Endothelial cell of umbilical vein (primary cell): ENCODE measurements around the gene AMFR. TPM values are rescaled to one million over a fixed set of nuclear protein-coding genes. Genes with fewer than 3 reads are reported as not detected.

ENCODE experiments used
- BruUV-seq: library from RNA; stranded (reverse); fragments of 400-500 nt; replicated peaks from 2 replicates; lab custom pipeline; 2021; lab: Mats Ljungman, UMichigan
- CTCF ChIA-PET: fragments of 300-600, 350-600 bp; sonication (Branson Sonifier 250); formaldehyde crosslinking; loops from one replicate; lab custom pipeline; 2021; ENCODE audit warnings: antibody characterized with exemption, inconsistent platforms; lab: Charles Lee
- POLR2A ChIA-PET: fragments of 300-600, 350-600 bp; sonication (Branson Sonifier 250); formaldehyde crosslinking; loops from one replicate; lab custom pipeline; 2021; ENCODE audit warnings: antibody characterized with exemption, inconsistent platforms; lab: Charles Lee
- DNase-seq: peaks from one replicate; pipeline ENCODE4 v3.0.0-alpha.2; 2011; ENCODE audit warnings: low read depth, low spot score
- FAIRE-seq: peaks from 2 replicates; lab custom pipeline; 2011; peaks lifted over from hg19 to GRCh38; lab: Jason Lieb, UNC
- H2AFZ ChIP-seq: 2 replicates; pipeline ENCODE4 v1.6.0; 2012; ENCODE audit warnings: low read depth, low read length, control low read depth, inconsistent platforms
- H3K27ac ChIP-seq: 2 replicates; pipeline ENCODE4 v1.5.1; 2011; ENCODE audit warnings: low read depth, mild to moderate bottlenecking, control low read depth, low read length, moderate library complexity; ENCODE audit not compliant: insufficient read depth
- H3K27me3 ChIP-seq, 2 experiments: 2 replicates each; pipeline versions ENCODE4 v1.6.0 to v1.6.1; 2011; ENCODE audit warnings: low read length in 2 of 2, mixed read lengths in 1 of 2; ENCODE audit not compliant: control insufficient read depth in 2 of 2, insufficient read depth in 2 of 2
- H3K36me3 ChIP-seq, 2 experiments: 2 replicates in 1 of 2; 3 replicates in 1 of 2; pipeline ENCODE4 v1.5.1; 2011; ENCODE audit warnings: low read length in 2 of 2, mild to moderate bottlenecking in 1 of 2, moderate library complexity in 1 of 2; ENCODE audit not compliant: control insufficient read depth in 2 of 2, insufficient read depth in 2 of 2; ENCODE audit errors: extremely low read depth in 1 of 2
- H3K4me1 ChIP-seq: 3 replicates; pipeline ENCODE4 v1.5.1; 2011; ENCODE audit warnings: mild to moderate bottlenecking, low read length; ENCODE audit not compliant: control insufficient read depth, insufficient read depth; ENCODE audit errors: extremely low read depth
- H3K4me2 ChIP-seq: 2 replicates; pipeline ENCODE4 v1.6.1; 2011; ENCODE audit warnings: low read length, control low read depth, mixed read lengths; ENCODE audit not compliant: insufficient read depth
- H3K4me3 ChIP-seq, 3 experiments: fragments of 200-600 bp in 1 of 3; sonication (generic), shearing (Covaris generic) in 1 of 3; replicated peaks in 1 of 3; 2 replicates each; pipeline ENCODE4 v1.5.1; 2011 to 2016; ENCODE audit warnings: control low read depth in 3 of 3, low read length in 3 of 3, mild to moderate bottlenecking in 2 of 3, inconsistent platforms in 1 of 3, low read depth in 1 of 3, moderate library complexity in 1 of 3; ENCODE audit not compliant: insufficient read depth in 1 of 3
- H3K79me2 ChIP-seq: 2 replicates; pipeline ENCODE4 v1.6.0; 2012; ENCODE audit warnings: low read length, inconsistent platforms; ENCODE audit not compliant: control insufficient read depth, insufficient read depth
- H3K9ac ChIP-seq: replicated peaks from 2 replicates; pipeline ENCODE3; 2011; ENCODE audit warnings: low read length, control low read depth; ENCODE audit not compliant: insufficient read depth; ENCODE audit errors: extremely low read depth
- H3K9me1 ChIP-seq: replicated peaks from 3 replicates; pipeline ENCODE4 v1.6.0; 2011; ENCODE audit warnings: mild to moderate bottlenecking, low read length; ENCODE audit not compliant: control insufficient read depth, insufficient read depth; ENCODE audit errors: extremely low read depth
- H3K9me3 ChIP-seq: replicated peaks from 2 replicates; pipeline ENCODE4 v1.5.1; 2012; ENCODE audit warnings: low read length, inconsistent platforms; ENCODE audit not compliant: control insufficient read depth, insufficient read depth
- H4K20me1 ChIP-seq: replicated peaks from 2 replicates; pipeline ENCODE3; 2011; ENCODE audit warnings: mild to moderate bottlenecking, low read length; ENCODE audit not compliant: control insufficient read depth, insufficient read depth; ENCODE audit errors: extremely low read depth
- EZH2 ChIP-seq: IDR thresholded peaks from 2 replicates; pipeline ENCODE4 v1.6.1; 2012; ENCODE audit warnings: borderline replicate concordance, low read depth, mild to moderate bottlenecking, moderate library complexity, low read length, inconsistent platforms; ENCODE audit not compliant: severe bottlenecking
- FOS ChIP-seq: IDR thresholded peaks from 2 replicates; pipeline ENCODE4 v1.6.1; 2011; ENCODE audit warnings: mild to moderate bottlenecking, low read length, moderate library complexity, borderline replicate concordance; ENCODE audit not compliant: insufficient read depth
- GATA2 ChIP-seq: IDR thresholded peaks from 2 replicates; pipeline ENCODE4 v1.7.0; 2011; ENCODE audit warnings: low read depth, mild to moderate bottlenecking, moderate library complexity, mixed read lengths, low read length; ENCODE audit not compliant: insufficient read length, insufficient read depth
- JUN ChIP-seq: IDR thresholded peaks from 2 replicates; pipeline ENCODE4 v1.6.1; 2011; ENCODE audit warnings: borderline replicate concordance, low read depth; ENCODE audit not compliant: insufficient read length, insufficient read depth
- MYC ChIP-seq: IDR thresholded peaks from one replicate; pipeline ENCODE4 v1.6.1; 2011; ENCODE audit warnings: mild to moderate bottlenecking, low read depth, low read length
- POLR2A ChIP-seq: IDR thresholded peaks from 2 replicates; pipeline ENCODE4 v1.6.1; 2012; ENCODE audit warnings: low read depth, mild to moderate bottlenecking, control low read depth, low read length
- POLR2AphosphoS5 ChIP-seq: IDR thresholded peaks from 2 replicates; pipeline ENCODE4 v1.6.1; 2012; ENCODE audit warnings: low read depth, mild to moderate bottlenecking, control low read depth, low read length, moderate library complexity; ENCODE audit not compliant: insufficient read depth
- dilution Hi-C: fragments of 300-500 bp; cut with MboI; formaldehyde crosslinking; loops from one replicate; pipeline ENCODE4 v1.15.0; 2019; ENCODE audit warnings: low sequenced_read_pairs; ENCODE audit not compliant: extremely low pct_ligation_motif_present
- intact Hi-C: fragments of 100-400 bp; cut with micrococcal nuclease; formaldehyde crosslinking; loops from one replicate; pipeline ENCODE4 v1.10.0; 2022
- polyA plus RNA-seq, 4 experiments: library from polyadenylated mRNA; depleted of rRNA in 3 of 4; stranded (reverse) in 3 of 4; unstranded in 1 of 4; fragments of >200 nt; gene quantifications; 2 replicates each; pipeline versions ENCODE4 v1.2.1 to v1.2.3, GENCODE V29; 2011 to 2012; ENCODE audit warnings: missing spikeins in 1 of 4
- total RNA-seq: library from RNA; stranded (reverse); gene quantifications from 2 replicates; pipeline ENCODE4 v1.2.3, GENCODE V29; 2021
- TF ChIP-seq, protein P1 (sequence below), 2 donors: IDR thresholded peaks; 1 replicate in 1 of 2; 2 replicates in 1 of 2; pipeline ENCODE4 v1.5.1; 2011; ENCODE audit warnings: low read length in 2 of 2, mild to moderate bottlenecking in 2 of 2, moderate library complexity in 2 of 2, control low read depth in 1 of 2, inconsistent platforms in 1 of 2, low read depth in 1 of 2; ENCODE audit not compliant: insufficient read depth in 1 of 2; ENCODE audit errors: extremely low read depth in 1 of 2
- TF ChIP-seq, protein P2 (sequence below): IDR thresholded peaks from 2 replicates; pipeline ENCODE4 v1.6.1; 2011; ENCODE audit not compliant: insufficient read depth, insufficient read length

The AMFR gene
- total and polyA plus RNA-seq, 2 donors (not counting 3 experiments of a cell fraction or from before 2014, with no cell fraction given), result 66.5 to 71.7 TPM

DNA sequence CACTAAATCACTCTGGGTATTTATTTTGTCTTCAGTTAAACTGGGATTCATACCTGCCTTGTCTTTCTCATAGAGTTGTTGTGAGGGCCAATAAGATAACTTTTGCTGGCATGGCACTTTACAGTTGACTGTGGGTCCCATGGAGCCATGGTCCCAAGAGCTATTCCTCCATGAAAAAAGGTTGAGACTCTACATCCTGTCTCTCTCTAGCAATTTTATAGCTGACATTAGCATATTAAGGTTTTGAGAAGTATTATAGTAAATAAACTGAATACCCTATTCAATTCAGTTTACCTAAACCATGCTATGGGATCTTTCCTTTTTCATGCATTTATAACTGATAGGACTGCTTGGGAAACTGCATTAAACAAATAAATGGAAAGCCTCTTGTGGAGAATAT, 43.5 kb upstream of the AMFR start:
- no TSS peak for BruUV-seq
- no peak overlapping the region for H3K27ac ChIP-seq
- FAIRE-seq (no peak), DNase-seq (no peak)
- no peak overlapping the region for H3K4me3 ChIP-seq
- no peaks in the 10 kb centered on the region for H3K79me2 ChIP-seq
- no peaks in the 10 kb centered on the region for H3K9me3 ChIP-seq
- no peak overlapping the region for H2AFZ ChIP-seq
- peaks cover 23 to 41% of the 10 kb centered on the region in 2 experiments for H3K36me3 ChIP-seq
- CTCF ChIA-PET, result interaction anchor here (1.0 kb wide), 1 partner anchor 8 kb away, joined by 3 read pairs; no protein-coding TSS in a partner anchor
- no peaks in the 10 kb centered on the region for H4K20me1 ChIP-seq
- intact Hi-C loops, result no loop called here
- no peaks in the 10 kb centered on the region for H3K27me3 ChIP-seq
- dilution Hi-C loops, result no loop called here
- POLR2A ChIA-PET, result no interaction called here
- H3K4me1 ChIP-seq, result no peaks in the 10 kb centered on the region
- TF ChIP-seq, protein P1, sequence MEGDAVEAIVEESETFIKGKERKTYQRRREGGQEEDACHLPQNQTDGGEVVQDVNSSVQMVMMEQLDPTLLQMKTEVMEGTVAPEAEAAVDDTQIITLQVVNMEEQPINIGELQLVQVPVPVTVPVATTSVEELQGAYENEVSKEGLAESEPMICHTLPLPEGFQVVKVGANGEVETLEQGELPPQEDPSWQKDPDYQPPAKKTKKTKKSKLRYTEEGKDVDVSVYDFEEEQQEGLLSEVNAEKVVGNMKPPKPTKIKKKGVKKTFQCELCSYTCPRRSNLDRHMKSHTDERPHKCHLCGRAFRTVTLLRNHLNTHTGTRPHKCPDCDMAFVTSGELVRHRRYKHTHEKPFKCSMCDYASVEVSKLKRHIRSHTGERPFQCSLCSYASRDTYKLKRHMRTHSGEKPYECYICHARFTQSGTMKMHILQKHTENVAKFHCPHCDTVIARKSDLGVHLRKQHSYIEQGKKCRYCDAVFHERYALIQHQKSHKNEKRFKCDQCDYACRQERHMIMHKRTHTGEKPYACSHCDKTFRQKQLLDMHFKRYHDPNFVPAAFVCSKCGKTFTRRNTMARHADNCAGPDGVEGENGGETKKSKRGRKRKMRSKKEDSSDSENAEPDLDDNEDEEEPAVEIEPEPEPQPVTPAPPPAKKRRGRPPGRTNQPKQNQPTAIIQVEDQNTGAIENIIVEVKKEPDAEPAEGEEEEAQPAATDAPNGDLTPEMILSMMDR (IDR thresholded peaks at IDR 0.05; ENCODE audit: extremely low read depth in 1 of 2, insufficient read depth in 1 of 2, low read depth in 1 of 2, low read length in 2 of 2), result no peak
- no peak for TF ChIP-seq MYC
- TF ChIP-seq POLR2AphosphoS5, result no peak
- no peak for TF ChIP-seq GATA2
- no peak for TF ChIP-seq POLR2A
- TF ChIP-seq JUN, result no peak
- no peak for TF ChIP-seq EZH2
- TF ChIP-seq FOS, result no peak
- TF ChIP-seq, protein P2, sequence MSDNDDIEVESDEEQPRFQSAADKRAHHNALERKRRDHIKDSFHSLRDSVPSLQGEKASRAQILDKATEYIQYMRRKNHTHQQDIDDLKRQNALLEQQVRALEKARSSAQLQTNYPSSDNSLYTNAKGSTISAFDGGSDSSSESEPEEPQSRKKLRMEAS, result no peak
- no peaks in the 10 kb centered on the region for H3K9me1 ChIP-seq
- H3K4me2 ChIP-seq, result no peak overlapping the region
- H3K9ac ChIP-seq, result no peak overlapping the region
